IMR-90 (cell line): ENCODE data around the gene SLC35E3. TPM values are rescaled to one million over a fixed set of nuclear protein-coding genes. Genes with fewer than 3 reads are reported as not detected.

Experiments used
- ATAC-seq: fragments of 200-7000 bp; cut with Tn5 transposase; 2 replicates; pipeline ENCODE4 v1.9.1; 2020; ENCODE audit warnings: low read depth, mild to moderate bottlenecking, moderate library complexity
- BruUV-seq: library from RNA; stranded (reverse); fragments of 400-500 nt; replicated peaks from 2 replicates; lab custom pipeline; 2021; lab: Mats Ljungman, UMichigan
- CTCF ChIA-PET: fragments of 300-600 bp; formaldehyde crosslinking; extraction: SDS; loops from one replicate; lab custom pipeline; 2021; ENCODE audit warnings: antibody characterized with exemption; lab: Yijun Ruan, JAX
- POLR2A ChIA-PET: fragments of 300-600 bp; sonication (Branson Sonifier 250); formaldehyde crosslinking; loops from one replicate; lab custom pipeline; 2022; ENCODE audit warnings: antibody characterized with exemption; ENCODE audit not compliant: unreplicated experiment; lab: Charles Lee
- DNase-seq: peaks from one replicate; pipeline ENCODE4 v3.0.0; 2013
- H2AFZ ChIP-seq: replicated peaks from 2 replicates; pipeline ENCODE3; 2013; ENCODE audit warnings: low read length, mild to moderate bottlenecking; ENCODE audit not compliant: poor library complexity
- H2AK5ac ChIP-seq: 2 replicates; pipeline ENCODE4 v1.6.1; 2013; ENCODE audit warnings: low read depth, low read length, inconsistent platforms
- H2AK9ac ChIP-seq: replicated peaks from 2 replicates; pipeline ENCODE3; 2013; ENCODE audit warnings: mild to moderate bottlenecking, low read depth, low read length, moderate library complexity; ENCODE audit not compliant: poor library complexity
- H2BK120ac ChIP-seq: 2 replicates; pipeline ENCODE4 v1.6.1; 2013; ENCODE audit warnings: low read depth, low read length, inconsistent platforms
- H2BK15ac ChIP-seq: 3 replicates; pipeline ENCODE4 v1.6.1; 2013; ENCODE audit warnings: low read depth, low read length, inconsistent platforms
- H2BK20ac ChIP-seq: 2 replicates; pipeline ENCODE4 v1.6.1; 2013; ENCODE audit warnings: low read depth, mild to moderate bottlenecking, inconsistent platforms, low read length, moderate library complexity
- H2BK5ac ChIP-seq: 2 replicates; pipeline ENCODE4 v1.6.1; 2013; ENCODE audit warnings: mild to moderate bottlenecking, low read depth, low read length, inconsistent platforms; ENCODE audit not compliant: poor library complexity, severe bottlenecking
- H3K14ac ChIP-seq: replicated peaks from 2 replicates; pipeline ENCODE4 v1.6.1; 2013; ENCODE audit warnings: low read depth, low read length, inconsistent platforms
- H3K18ac ChIP-seq: 2 replicates; pipeline ENCODE4 v1.6.1; 2013; ENCODE audit warnings: low read depth, low read length, control low read depth
- H3K23ac ChIP-seq: 2 replicates; pipeline ENCODE4 v1.6.1; 2013; ENCODE audit warnings: low read depth, low read length, inconsistent platforms
- H3K27ac ChIP-seq: 2 replicates; pipeline ENCODE4 v1.5.1; 2013; ENCODE audit warnings: mild to moderate bottlenecking, control low read depth, low read length; ENCODE audit not compliant: insufficient read depth
- H3K27me3 ChIP-seq: 2 replicates; pipeline ENCODE4 v1.6.1; 2013; ENCODE audit warnings: low read length; ENCODE audit not compliant: control insufficient read depth, insufficient read depth
- H3K36me3 ChIP-seq: 2 replicates; pipeline ENCODE4 v1.6.1; 2013; ENCODE audit warnings: low read length, mixed read lengths; ENCODE audit not compliant: control insufficient read depth, insufficient read depth
- H3K4ac ChIP-seq: 2 replicates; pipeline ENCODE4 v1.6.1; 2013; ENCODE audit warnings: low read depth, low read length, inconsistent platforms
- H3K4me1 ChIP-seq: 2 replicates; pipeline ENCODE4 v1.6.1; 2013; ENCODE audit warnings: low read length, mixed read lengths; ENCODE audit not compliant: control insufficient read depth, insufficient read depth
- H3K4me2 ChIP-seq: 2 replicates; pipeline ENCODE4 v1.6.1; 2013; ENCODE audit warnings: low read depth, mild to moderate bottlenecking, control low read depth, low read length, moderate library complexity
- H3K4me3 ChIP-seq: 2 replicates; pipeline ENCODE4 v1.5.1; 2013; ENCODE audit warnings: low read depth, mild to moderate bottlenecking, control low read depth, low read length, moderate library complexity; ENCODE audit not compliant: insufficient read depth
- H3K56ac ChIP-seq: 2 replicates; pipeline ENCODE4 v1.6.1; 2013; ENCODE audit warnings: low read length, inconsistent platforms; ENCODE audit not compliant: insufficient read depth; ENCODE audit errors: extremely low read depth
- H3K79me1 ChIP-seq, 2 experiments: 2 replicates each; pipeline ENCODE4 v1.6.1; 2013; ENCODE audit warnings: low read length in 2 of 2, inconsistent platforms in 1 of 2, low read depth in 1 of 2
- H3K9ac ChIP-seq: 2 replicates; pipeline ENCODE4 v1.6.1; 2013; ENCODE audit warnings: low read depth, low read length, control low read depth
- H3K9me1 ChIP-seq: 2 replicates; pipeline ENCODE4 v1.6.1; 2013; ENCODE audit warnings: low read length, inconsistent platforms; ENCODE audit not compliant: insufficient read depth
- H3K9me3 ChIP-seq: 2 replicates; pipeline ENCODE4 v1.6.1; 2013; ENCODE audit warnings: low read length; ENCODE audit not compliant: control insufficient read depth, insufficient read depth
- H4K20me1 ChIP-seq: 2 replicates; pipeline ENCODE4 v1.6.1; 2013; ENCODE audit warnings: low read length, inconsistent platforms; ENCODE audit not compliant: insufficient read depth
- H4K5ac ChIP-seq: 2 replicates; pipeline ENCODE4 v1.6.1; 2013; ENCODE audit warnings: mild to moderate bottlenecking, low read depth, low read length, control low read depth
- H4K8ac ChIP-seq, 2 experiments: 2 replicates each; pipeline ENCODE4 v1.6.1; 2013; ENCODE audit warnings: low read depth in 2 of 2, low read length in 2 of 2, control low read depth in 1 of 2, inconsistent platforms in 1 of 2
- H4K91ac ChIP-seq: 2 replicates; pipeline ENCODE4 v1.6.1; 2013; ENCODE audit warnings: low read depth, low read length, inconsistent platforms; ENCODE audit not compliant: insufficient read depth
- BHLHE40 ChIP-seq: fragments of 150-350 bp; IDR thresholded peaks from 2 replicates; pipeline ENCODE4 v1.6.1; 2016; ENCODE audit warnings: mild to moderate bottlenecking, low read depth, low read length
- CHD1 ChIP-seq: IDR thresholded peaks from 2 replicates; pipeline ENCODE4 v1.6.1; 2012; ENCODE audit warnings: low read depth, low read length, improper control_type of control experiment
- CTCF ChIP-seq: conservative IDR thresholded peaks from 2 replicates; pipeline ENCODE4 v1.5.1; 2012; ENCODE audit warnings: mild to moderate bottlenecking, low read depth, low read length, improper control_type of control experiment
- FOS ChIP-seq: fragments of 150-350 bp; IDR thresholded peaks from 2 replicates; pipeline ENCODE4 v1.6.1; 2016; ENCODE audit warnings: low read depth, low read length
- MAFK ChIP-seq: IDR thresholded peaks from 2 replicates; pipeline ENCODE4 v1.6.1; 2012; ENCODE audit warnings: low read depth, low read length, improper control_type of control experiment
- MAZ ChIP-seq: IDR thresholded peaks from 2 replicates; pipeline ENCODE4 v1.6.1; 2012; ENCODE audit warnings: low read depth, mild to moderate bottlenecking, low read length, improper control_type of control experiment, moderate library complexity, borderline replicate concordance
- NFE2L2 ChIP-seq: fragments of 150-350 bp; IDR thresholded peaks from 2 replicates; pipeline ENCODE4 v1.6.1; 2016; ENCODE audit warnings: low read depth, mild to moderate bottlenecking, low read length
- POLR2A ChIP-seq: IDR thresholded peaks from 2 replicates; pipeline ENCODE4 v1.6.1; 2012; ENCODE audit warnings: mild to moderate bottlenecking, low read depth, low read length
- RAD21 ChIP-seq: IDR thresholded peaks from 2 replicates; pipeline ENCODE4 v1.6.1; 2012; ENCODE audit warnings: low read length, improper control_type of control experiment
- RFX5 ChIP-seq: IDR thresholded peaks from 2 replicates; pipeline ENCODE4 v1.8.0; 2012; ENCODE audit warnings: low read depth, mild to moderate bottlenecking, low read length, moderate library complexity
- SMC3 ChIP-seq: fragments of 150-350 bp; IDR thresholded peaks from 2 replicates; pipeline ENCODE4 v1.6.1; 2016; ENCODE audit warnings: low read depth, mild to moderate bottlenecking, antibody characterized with exemption, low read length, moderate library complexity
- USF2 ChIP-seq: fragments of 150-350 bp; IDR thresholded peaks from 2 replicates; pipeline ENCODE4 v1.6.1; 2017; ENCODE audit warnings: mild to moderate bottlenecking, antibody characterized with exemption, low read length, low read depth
- WGBS, 2 experiments: methylation state at CpG; one replicate each; pipeline versions ENCODE4 v1.1.5 to v1.1.7; 2013; ENCODE audit warnings: missing lambda C conversion rate in 2 of 2; ENCODE audit not compliant: insufficient read length in 1 of 2; ENCODE audit errors: extremely low coverage in 2 of 2; 5-methylcytosine and 5-hydroxymethylcytosine counted together
- dilution Hi-C: fragments of 300-500 bp; cut with HindIII; formaldehyde crosslinking; loops from one replicate; pipeline ENCODE4 v1.14.3; 2018; ENCODE audit warnings: low sequenced_read_pairs; ENCODE audit not compliant: unreplicated experiment
- in situ Hi-C: fragments of 300-500 bp; cut with MboI; formaldehyde crosslinking; loops from 3 replicates; pipeline ENCODE4 v1.14.3; 2019; ENCODE audit warnings: low sequenced_read_pairs, inconsistent platforms, mixed read lengths
- intact Hi-C: fragments of 100-400 bp; cut with micrococcal nuclease; formaldehyde crosslinking; loops from 2 replicates; pipeline ENCODE4 v1.10.0; 2022
- polyA plus RNA-seq, 3 experiments: library from polyadenylated mRNA; depleted of rRNA; stranded (reverse); fragments of >200 nt; gene quantifications; 2 replicates each; pipeline ENCODE4 v1.2.3, GENCODE V29; 2012; ENCODE audit warnings: low replicate concordance in 1 of 3
- total RNA-seq: library from RNA; depleted of rRNA; stranded (reverse); fragments of >200 nt; gene quantifications from 2 replicates; pipeline ENCODE4 v1.2.3, GENCODE V29; 2012
- TF ChIP-seq, protein P1 (sequence below): fragments of 150-350 bp; IDR thresholded peaks from 2 replicates; pipeline ENCODE4 v1.6.1; 2016; ENCODE audit warnings: low read depth, mild to moderate bottlenecking, low read length, moderate library complexity, borderline replicate concordance

Gene SLC35E3
- total and polyA plus RNA-seq, 2 of the 4 experiments (the other 2 are of a cell fraction): 3.6 to 5.1 TPM

DNA sequence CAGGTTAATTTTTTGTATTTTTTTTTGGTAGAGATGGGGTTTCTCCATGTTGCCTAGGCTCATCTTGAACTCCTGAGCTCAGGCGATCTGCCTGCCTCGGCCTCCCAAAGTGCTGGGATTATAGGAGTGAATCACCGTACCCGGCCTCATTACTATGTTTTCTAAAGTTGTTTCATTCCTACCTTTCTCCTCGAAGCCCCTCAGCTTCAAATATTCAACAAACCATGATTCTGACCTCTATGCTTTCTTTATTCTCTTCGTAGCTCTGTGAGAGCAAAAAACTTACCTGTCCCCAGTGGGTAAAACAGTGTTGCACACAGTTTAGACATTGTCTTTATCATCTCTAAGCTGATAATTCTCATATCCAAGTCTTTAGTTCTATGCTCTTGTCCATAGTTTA, 35.8 kb downstream of the SLC35E3 start:
- H3K56ac ChIP-seq: no peak overlapping the region
- intact Hi-C loops (no loop called here), dilution Hi-C loops (no loop called here), in situ Hi-C loops (no loop called here)
- H3K27ac ChIP-seq: no peak overlapping the region
- H4K20me1 ChIP-seq: no peaks in the 10 kb centered on the region
- no peak overlapping the region for H2AK5ac ChIP-seq
- H2AFZ ChIP-seq: no peak overlapping the region
- H3K9me1 ChIP-seq: no peaks in the 10 kb centered on the region
- ATAC-seq (no peak), DNase-seq (no peak)
- WGBS, 2 experiments: 73% methylated on average over 2 of the region's 6 CpGs; no CpG with 5 or more reads in 1 of the 2 experiments
- no peak overlapping the region for H3K18ac ChIP-seq
- no peak overlapping the region for H3K23ac ChIP-seq
- no peak overlapping the region for H2BK15ac ChIP-seq
- no TSS peak for BruUV-seq
- no peaks in the 10 kb centered on the region for H3K9me3 ChIP-seq
- H2AK9ac ChIP-seq: no peak overlapping the region
- ChIA-PET CTCF (interaction anchor here (0.7 kb wide), 1 partner anchor 18 kb away, joined by 3 read pairs; no protein-coding TSS in a partner anchor), POLR2A (no interaction called here)
- H4K91ac ChIP-seq: no peak overlapping the region
- TF ChIP-seq CHD1 (no peak), RFX5 (no peak), NFE2L2 (no peak), SMC3 (no peak), USF2 (no peak), CTCF (no peak), MAZ (no peak), RAD21 (no peak), POLR2A (no peak), BHLHE40 (no peak), FOS (no peak), MAFK (no peak)
- TF ChIP-seq, protein P1, sequence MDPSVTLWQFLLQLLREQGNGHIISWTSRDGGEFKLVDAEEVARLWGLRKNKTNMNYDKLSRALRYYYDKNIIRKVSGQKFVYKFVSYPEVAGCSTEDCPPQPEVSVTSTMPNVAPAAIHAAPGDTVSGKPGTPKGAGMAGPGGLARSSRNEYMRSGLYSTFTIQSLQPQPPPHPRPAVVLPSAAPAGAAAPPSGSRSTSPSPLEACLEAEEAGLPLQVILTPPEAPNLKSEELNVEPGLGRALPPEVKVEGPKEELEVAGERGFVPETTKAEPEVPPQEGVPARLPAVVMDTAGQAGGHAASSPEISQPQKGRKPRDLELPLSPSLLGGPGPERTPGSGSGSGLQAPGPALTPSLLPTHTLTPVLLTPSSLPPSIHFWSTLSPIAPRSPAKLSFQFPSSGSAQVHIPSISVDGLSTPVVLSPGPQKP: no peak
- H3K4me1 ChIP-seq: peaks cover 2% of the 10 kb centered on the region; the same call in 1 of the 2 replicates
- no peaks in the 10 kb centered on the region for H3K79me1 ChIP-seq
- H2BK5ac ChIP-seq: no peak overlapping the region
- H4K8ac ChIP-seq: no peak overlapping the region
- H4K5ac ChIP-seq: no peak overlapping the region
- no peak overlapping the region for H3K9ac ChIP-seq
- no peaks in the 10 kb centered on the region for H3K27me3 ChIP-seq
- H3K4ac ChIP-seq: no peak overlapping the region
- H2BK120ac ChIP-seq: no peak overlapping the region
- H3K4me2 ChIP-seq: no peak overlapping the region
- no peaks in the 10 kb centered on the region for H3K36me3 ChIP-seq
- H3K14ac ChIP-seq: no peak overlapping the region
- H2BK20ac ChIP-seq: no peak overlapping the region
- H3K4me3 ChIP-seq: no peak overlapping the region
